Measurements from ENCODE around the gene USF2.

DNA sequence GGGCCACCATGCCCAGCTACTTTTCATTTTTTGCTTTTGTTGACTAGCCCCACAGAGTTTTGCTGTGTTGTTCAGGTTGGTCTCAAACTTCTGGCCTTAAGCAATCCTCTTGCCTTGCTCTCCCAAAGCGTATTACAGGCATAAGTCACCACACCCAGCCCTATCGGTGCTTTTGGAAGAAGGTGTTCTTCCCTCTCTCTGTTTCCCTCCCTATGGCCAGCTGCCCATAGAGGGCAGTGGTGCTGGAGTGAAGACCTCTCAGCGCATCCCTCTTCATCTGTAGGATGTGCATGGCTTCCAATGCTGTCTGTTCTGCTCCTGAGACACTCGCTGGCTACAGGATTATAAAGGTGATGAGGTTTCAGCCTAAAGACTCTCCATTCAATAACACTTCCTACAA, 58.9 kb downstream of the USF2 start:
- TF ChIP-seq, protein P1, sequence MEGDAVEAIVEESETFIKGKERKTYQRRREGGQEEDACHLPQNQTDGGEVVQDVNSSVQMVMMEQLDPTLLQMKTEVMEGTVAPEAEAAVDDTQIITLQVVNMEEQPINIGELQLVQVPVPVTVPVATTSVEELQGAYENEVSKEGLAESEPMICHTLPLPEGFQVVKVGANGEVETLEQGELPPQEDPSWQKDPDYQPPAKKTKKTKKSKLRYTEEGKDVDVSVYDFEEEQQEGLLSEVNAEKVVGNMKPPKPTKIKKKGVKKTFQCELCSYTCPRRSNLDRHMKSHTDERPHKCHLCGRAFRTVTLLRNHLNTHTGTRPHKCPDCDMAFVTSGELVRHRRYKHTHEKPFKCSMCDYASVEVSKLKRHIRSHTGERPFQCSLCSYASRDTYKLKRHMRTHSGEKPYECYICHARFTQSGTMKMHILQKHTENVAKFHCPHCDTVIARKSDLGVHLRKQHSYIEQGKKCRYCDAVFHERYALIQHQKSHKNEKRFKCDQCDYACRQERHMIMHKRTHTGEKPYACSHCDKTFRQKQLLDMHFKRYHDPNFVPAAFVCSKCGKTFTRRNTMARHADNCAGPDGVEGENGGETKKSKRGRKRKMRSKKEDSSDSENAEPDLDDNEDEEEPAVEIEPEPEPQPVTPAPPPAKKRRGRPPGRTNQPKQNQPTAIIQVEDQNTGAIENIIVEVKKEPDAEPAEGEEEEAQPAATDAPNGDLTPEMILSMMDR (conservative IDR thresholded peaks at IDR 0.05), result no peak
- no peak for TF ChIP-seq ZFX (IDR thresholded peaks at IDR 0.05)
